Right cardiac atrium (tissue), 5 donors: ENCODE measurements around the gene TRIM54. TPM values are rescaled to one million over a fixed set of nuclear protein-coding genes. Genes with fewer than 3 reads are reported as not detected.
"Not testable (repeated sequence)": the region's sequence is repeated elsewhere in the genome, so short reads cannot be mapped to it uniquely, and the experiment has no call there.

Experiments
- ATAC-seq, 2 donors: fragments of 200-7000 bp; cut with Tn5 transposase; one replicate each; pipeline versions ENCODE4 v1.8.0 to v1.9.1; 2020; ENCODE audit warnings: moderate library complexity in 2 of 2, mild to moderate bottlenecking in 1 of 2
- DNase-seq, 3 donors: peaks; one replicate each; pipeline ENCODE4 v3.0.0-alpha.2; 2020
- H3K27ac ChIP-seq: one replicate; pipeline ENCODE4 v1.5.1; 2013; ENCODE audit warnings: mild to moderate bottlenecking, low read length, control low read depth, moderate library complexity
- H3K27me3 ChIP-seq: one replicate; pipeline ENCODE4 v1.6.1; 2013; ENCODE audit not compliant: control insufficient read depth, insufficient read depth
- H3K4me1 ChIP-seq: one replicate; pipeline ENCODE4 v1.6.1; 2013; ENCODE audit warnings: low read length; ENCODE audit not compliant: control insufficient read depth, insufficient read depth
- H3K4me3 ChIP-seq: one replicate; pipeline ENCODE4 v1.5.1; 2013; ENCODE audit warnings: low read length, control low read depth
- H3K9me3 ChIP-seq: one replicate; pipeline ENCODE4 v1.6.1; 2013; ENCODE audit warnings: low read length; ENCODE audit not compliant: control insufficient read depth
- WGBS: extraction: QIAGEN DNeasy Blood & Tissue Kit; methylation state at CpG from one replicate; pipeline ENCODE4 v1.1.7; 2013; 5-methylcytosine and 5-hydroxymethylcytosine counted together
- intact Hi-C, 4 donors: fragments of 100-400 bp; cut with DNase I; formaldehyde crosslinking; loops; one replicate each; pipeline versions ENCODE4 v1.11.0 to v1.14.0; 2022 to 2023
- polyA plus RNA-seq: library from polyadenylated mRNA; stranded (reverse); fragments of 200-250 nt; gene quantifications from one replicate; pipeline ENCODE4 v1.2.3, GENCODE V29; 2013
- total RNA-seq, 4 donors: library from RNA; stranded (reverse); fragmentation: NEBNext Ultra II Directional; extraction: Animal tissue kit (Norgen Biotek cat#: 25700); gene quantifications; one replicate each; pipeline ENCODE4 v1.2.1, GENCODE V29; 2021
- donor health status: healthy with polysubstance abuse.
- donor health status: DM: no; HTN: yes; CAD: no.
- donor health status: DM: no; HTN: no; CAD: no.
- donor health status: DM: no; HTN: yes; CAD: no; lungs with severe emphysema.
- donor health status: DM: yes; HTN: yes; CAD: no.

TRIM54 gene
- total and polyA plus RNA-seq, 5 donors = 101 to 188 (median 144) TPM

DNA sequence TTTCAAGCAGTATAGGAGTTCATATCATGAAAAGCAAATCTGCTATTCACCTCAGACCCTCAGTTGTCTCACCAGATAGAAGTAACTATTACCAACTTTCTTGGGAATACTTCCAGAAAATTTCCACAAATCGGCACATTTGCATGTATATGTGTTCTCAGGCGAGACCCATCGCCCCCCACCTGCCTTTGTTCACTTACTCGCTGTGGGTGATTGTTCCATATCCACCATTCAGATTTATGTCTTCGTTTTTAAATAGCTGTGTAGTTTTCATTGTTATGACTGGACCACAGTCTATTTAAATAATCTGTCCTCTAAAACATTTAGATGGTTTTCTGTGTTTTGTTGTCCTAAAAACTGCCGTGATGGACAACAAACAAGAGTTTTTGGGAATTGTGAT is 3.3 kb downstream of the TRIM54 start:
- Histone ChIP-seq H3K4me3 (peak overlapping the region; percentile 62), H3K27ac (no peak overlapping the region), H3K4me1 (peaks cover 2% of the 10 kb centered on the region), H3K9me3 (no peaks in the 10 kb centered on the region), H3K27me3 (no peaks in the 10 kb centered on the region)
- WGBS = 59% methylated on average over 6 of the region's 6 CpGs
- intact Hi-C loops = loop anchor here in 2 of 4 donors (10.0 kb wide), 1 partner anchor 191 kb away; no protein-coding TSS in a partner anchor
- no peak for DNase-seq
- no peak for ATAC-seq

DNA sequence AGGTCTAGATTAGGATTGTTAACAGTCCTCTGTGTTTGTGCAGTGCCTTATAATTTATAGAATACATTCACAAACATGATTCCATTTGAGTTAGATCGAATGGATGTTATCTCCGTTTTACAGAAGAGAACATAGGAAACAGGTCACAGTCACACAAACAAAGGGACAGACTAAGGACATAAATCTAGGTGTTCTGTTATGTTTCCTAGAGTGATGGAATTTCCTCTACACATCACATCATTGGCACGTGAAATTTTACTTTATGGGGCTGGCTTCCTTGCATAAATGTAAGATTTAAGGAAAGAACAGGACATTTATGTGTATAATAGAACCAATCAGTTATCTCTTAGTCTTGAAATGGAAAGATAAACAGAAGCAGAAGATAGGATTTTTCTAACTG is 6.4 kb downstream of the TRIM54 start:
- no peak overlapping the region for H3K4me3 ChIP-seq
- intact Hi-C loops = loop anchor here in 2 of 4 donors (10.0 kb wide), 1 partner anchor 194 kb away; no protein-coding TSS in a partner anchor

DNA sequence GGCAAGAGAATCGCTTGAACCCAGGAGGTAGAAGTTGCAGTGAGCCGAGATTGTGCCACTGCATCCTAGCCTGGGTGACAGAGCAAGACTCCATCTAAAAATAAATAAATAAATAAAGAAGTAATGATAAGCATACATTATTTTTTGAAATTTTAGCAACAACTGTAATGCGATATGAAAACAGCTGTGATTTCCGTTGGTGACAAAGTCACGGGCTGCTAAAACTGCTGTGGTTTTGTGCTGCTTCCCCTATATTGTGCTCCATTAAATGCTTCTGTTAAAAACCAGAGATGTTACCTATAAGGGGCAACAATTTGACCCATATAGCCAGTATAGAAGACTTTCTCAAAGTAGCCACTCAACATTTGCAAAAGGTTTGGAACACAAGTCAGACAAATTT is 8.3 kb downstream of the TRIM54 start:
- no peak for ATAC-seq
- 83% methylated on average over 5 of the region's 5 CpGs for WGBS
- no peak overlapping the region for H3K4me3 ChIP-seq
- no peak overlapping the region for H3K27ac ChIP-seq
- H3K4me1 ChIP-seq = peaks cover 2% of the 10 kb centered on the region
- intact Hi-C loops = no loop called here
- no peaks in the 10 kb centered on the region for H3K9me3 ChIP-seq
- no peak for DNase-seq
- no peaks in the 10 kb centered on the region for H3K27me3 ChIP-seq

More for the DNA sequence above, 6.4 kb downstream of the TRIM54 start:
- ATAC-seq (no peak), DNase-seq (no peak)
- Histone ChIP-seq H3K9me3 (no peaks in the 10 kb centered on the region), H3K27me3 (no peaks in the 10 kb centered on the region), H3K27ac (no peak overlapping the region), H3K4me1 (peaks cover 2% of the 10 kb centered on the region)
- WGBS = 39% methylated on average over 3 of the region's 3 CpGs

DNA sequence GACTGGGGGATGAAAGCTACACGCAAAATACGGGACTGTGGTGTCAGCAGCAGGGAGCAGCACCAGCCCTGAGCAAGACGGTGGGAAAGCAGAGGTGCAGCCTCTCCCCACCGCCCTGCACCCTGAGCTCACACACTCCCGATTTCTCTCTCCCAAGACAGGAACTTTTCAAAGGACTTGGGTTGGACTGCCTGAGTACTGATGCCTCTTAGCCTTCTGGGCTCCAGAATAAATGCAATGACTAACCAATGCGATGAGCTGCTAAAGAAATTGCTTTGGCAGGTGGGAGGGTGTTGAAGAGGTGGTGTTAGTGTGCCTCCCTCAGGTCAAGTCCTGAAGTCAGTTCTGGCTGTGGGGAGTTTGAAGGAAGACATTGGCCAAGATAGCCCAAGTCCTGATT is 9.6 kb downstream of the TRIM54 start:
- no peaks in the 10 kb centered on the region for H3K27me3 ChIP-seq
- DNase-seq (no peak), ATAC-seq (peak; percentile 30 to 34)
- H3K9me3 ChIP-seq = no peaks in the 10 kb centered on the region
- WGBS = 29% methylated on average over 6 of the region's 6 CpGs
- intact Hi-C loops = no loop called here
- H3K27ac ChIP-seq = peak overlapping the region; percentile 6
- peaks cover 4% of the 10 kb centered on the region for H3K4me1 ChIP-seq
- no peak overlapping the region for H3K4me3 ChIP-seq

DNA sequence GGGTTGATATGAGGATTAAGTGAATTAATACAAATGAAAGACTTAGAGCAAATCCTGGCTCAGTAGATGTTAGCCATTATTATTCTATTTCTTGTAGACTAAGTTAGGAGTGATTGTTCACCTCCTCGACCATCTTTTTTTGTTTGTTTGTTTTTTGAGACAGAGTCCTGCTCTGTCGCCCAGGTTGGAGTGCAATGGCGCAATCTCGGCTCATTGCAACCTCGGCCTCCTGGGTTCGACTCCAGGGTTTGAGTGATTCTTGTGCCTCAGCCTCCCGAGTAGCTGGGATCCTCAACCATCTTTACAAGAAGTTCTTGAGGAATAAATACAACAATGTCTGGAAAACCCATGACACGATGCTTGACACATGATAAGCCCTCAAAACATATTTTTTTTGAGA is 12.7 kb downstream of the TRIM54 start:
- ATAC-seq = no peak
- Histone ChIP-seq H3K27me3 (no peaks in the 10 kb centered on the region), H3K4me3 (no peak overlapping the region), H3K9me3 (no peaks in the 10 kb centered on the region), H3K27ac (no peak overlapping the region), H3K4me1 (peaks cover 2% of the 10 kb centered on the region)
- WGBS = 92% methylated on average over 8 of the region's 8 CpGs
- DNase-seq = no peak
- intact Hi-C loops = no loop called here

DNA sequence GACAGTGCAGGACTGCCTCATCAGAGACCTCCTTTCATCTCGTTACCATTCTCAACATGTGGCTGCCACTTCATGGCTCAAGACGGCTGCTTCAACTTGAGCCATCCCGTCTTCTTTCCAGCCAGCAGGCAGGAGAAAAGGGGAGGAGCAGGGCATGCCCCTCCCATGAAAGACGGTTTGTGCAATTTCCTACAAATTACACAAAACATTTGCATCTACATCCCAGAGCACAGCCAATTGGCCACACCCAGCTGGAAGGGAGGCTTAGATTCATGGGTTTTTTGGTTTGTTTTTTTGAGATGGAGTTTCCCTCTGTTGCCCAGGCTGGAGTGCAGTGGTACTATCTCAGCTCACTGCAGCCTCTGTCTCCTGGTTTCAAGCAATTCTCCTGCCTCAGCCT is 14.3 kb downstream of the TRIM54 start:
- intact Hi-C loops = no loop called here
- Histone ChIP-seq H3K4me1 (peaks cover 2% of the 10 kb centered on the region), H3K4me3 (no peak overlapping the region), H3K9me3 (no peaks in the 10 kb centered on the region), H3K27me3 (no peaks in the 10 kb centered on the region), H3K27ac (no peak overlapping the region)
- DNase-seq (no peak), ATAC-seq (no peak)
- 60% methylated on average over 4 of the region's 4 CpGs for WGBS

DNA sequence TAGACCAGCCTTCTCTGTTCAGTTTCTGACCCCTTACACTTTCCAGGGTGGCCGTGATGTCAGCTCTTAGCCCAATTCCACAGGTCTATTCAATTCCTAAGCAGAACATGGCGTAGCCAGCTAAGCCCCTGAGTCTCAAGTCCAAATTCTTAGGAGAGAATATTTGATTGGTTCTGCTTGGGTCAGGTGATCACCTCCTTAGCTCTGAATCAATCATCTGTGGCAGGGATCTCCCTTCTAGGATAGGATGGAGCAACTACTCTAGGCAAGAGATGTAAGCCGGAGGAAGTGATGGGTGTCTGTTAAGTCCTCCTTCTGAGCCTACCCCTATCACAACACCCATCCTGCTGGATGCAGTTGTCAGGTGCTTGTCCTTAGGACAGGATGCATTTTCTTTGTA is 15.0 kb downstream of the TRIM54 start:
- ATAC-seq (no peak), DNase-seq (no peak)
- Histone ChIP-seq H3K27me3 (no peaks in the 10 kb centered on the region), H3K4me1 (peaks cover 2% of the 10 kb centered on the region), H3K9me3 (no peaks in the 10 kb centered on the region), H3K4me3 (no peak overlapping the region), H3K27ac (no peak overlapping the region)
- intact Hi-C loops = no loop called here
- WGBS = 92% methylated on average over 3 of the region's 3 CpGs

DNA sequence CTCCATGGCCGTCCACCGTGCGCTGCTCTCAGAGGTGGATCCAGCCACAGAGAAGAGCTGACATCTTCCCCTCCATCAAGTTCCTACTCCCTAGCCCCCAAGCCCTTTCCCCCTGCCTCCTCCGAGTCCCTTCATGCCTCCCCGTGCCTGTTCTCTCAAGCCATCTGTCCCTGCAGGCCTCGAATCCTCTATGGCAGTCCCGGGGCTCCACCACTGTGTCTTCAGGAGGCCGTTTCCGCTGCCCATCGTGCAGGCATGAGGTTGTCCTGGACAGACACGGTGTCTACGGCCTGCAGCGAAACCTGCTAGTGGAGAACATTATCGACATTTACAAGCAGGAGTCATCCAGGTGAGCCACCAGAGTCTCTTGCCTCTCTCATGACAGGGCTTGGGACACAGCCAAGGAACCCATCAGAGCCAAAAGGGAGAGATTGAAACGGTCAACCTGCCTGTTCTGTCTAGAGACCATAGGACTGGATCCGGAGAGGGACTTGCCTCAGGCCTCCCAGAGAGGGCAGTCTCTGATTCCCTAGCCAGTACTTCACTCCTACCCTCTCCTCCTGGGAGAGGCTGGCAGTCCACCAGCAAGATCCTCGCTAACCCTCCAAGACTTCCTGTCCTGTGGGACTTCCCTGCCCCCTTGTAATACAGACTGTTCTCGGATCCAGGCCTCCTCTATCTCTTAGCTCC is 16.3 kb downstream of the TRIM54 start:
- 75% methylated on average over 18 of the region's 18 CpGs for WGBS
- H3K9me3 ChIP-seq = no peaks in the 10 kb centered on the region
- no peak for DNase-seq
- no peak overlapping the region for H3K4me3 ChIP-seq
- H3K27ac ChIP-seq = no peak overlapping the region
- intact Hi-C loops = no loop called here
- ATAC-seq = no peak
- peaks cover 2% of the 10 kb centered on the region for H3K4me1 ChIP-seq
- H3K27me3 ChIP-seq = no peaks in the 10 kb centered on the region

DNA sequence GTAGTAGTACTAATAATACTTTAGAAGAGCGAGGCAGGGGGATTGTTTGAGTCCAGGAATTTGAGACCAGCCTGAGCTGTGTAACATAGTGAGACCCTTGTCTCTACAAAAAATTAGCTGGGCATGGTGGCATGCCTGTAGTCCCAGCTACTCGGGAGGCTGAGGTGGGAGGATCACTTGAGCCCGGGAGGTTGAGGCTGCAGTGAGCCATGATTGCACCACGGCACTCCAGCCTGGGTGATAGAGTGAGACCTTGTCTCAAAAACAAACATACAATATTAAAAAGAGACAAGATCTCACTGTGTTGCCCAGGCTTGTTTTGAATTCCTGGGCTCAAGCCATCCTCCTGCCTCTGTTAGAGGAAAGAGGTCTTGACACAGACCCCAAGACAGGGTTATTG is 18.4 kb downstream of the TRIM54 start:
- H3K9me3 ChIP-seq, H3K4me3 ChIP-seq, H3K4me1 ChIP-seq, DNase-seq, intact Hi-C loops, ATAC-seq, H3K27me3 ChIP-seq, H3K27ac ChIP-seq: not testable (repeated sequence)
- 88% methylated on average over 4 of the region's 4 CpGs for WGBS

DNA sequence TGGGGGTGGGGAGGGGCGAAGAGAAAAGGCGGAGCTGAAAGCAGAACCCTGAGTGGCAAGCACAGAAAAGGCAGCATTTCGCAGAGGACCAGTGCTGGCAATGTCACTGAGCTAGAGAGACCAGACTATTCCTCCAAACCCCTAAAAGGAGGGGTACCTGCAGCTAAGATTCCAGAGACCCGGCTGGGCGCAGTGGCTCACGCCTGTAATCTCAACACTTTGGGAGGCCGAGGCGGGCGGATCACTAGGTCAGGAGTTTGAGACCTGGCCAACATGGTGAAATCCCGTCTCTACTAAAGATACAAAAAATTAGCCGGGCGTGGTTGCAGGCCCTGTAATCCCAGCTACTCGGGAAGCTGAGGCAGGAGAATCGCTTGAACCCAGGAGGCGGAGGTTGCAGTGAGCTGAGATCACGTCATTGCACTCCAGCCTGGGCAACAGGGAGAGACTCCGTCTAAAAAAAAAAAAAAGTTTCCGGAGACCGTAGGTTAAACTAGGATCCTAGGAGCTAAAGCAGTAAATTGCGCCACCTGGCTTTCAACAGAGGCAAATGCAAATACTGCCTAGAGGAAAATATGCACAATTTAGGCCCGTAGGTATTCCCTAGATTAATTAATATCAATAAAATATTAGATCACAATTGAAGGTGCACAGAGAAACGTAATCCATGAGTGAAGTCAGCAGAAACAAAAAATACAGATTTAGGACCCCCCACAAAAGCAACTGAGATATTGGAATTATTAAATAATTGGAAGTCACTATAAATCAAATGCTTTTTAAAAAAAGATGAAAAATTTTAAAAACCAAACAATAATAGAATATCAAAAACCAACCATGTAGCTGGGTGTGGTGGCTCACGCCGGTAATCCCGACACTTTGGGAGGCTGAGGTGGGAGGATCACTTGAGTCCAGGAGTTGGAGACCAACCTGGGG is 21.1 kb downstream of the TRIM54 start:
- DNase-seq = peak in 2 of 3 donors; percentile 39 to 65
- peak overlapping the region; percentile 30 for H3K27ac ChIP-seq
- intact Hi-C loops = no loop called here
- H3K4me1 ChIP-seq = no peaks in the 10 kb centered on the region
- 20% methylated on average over 25 of the region's 25 CpGs for WGBS
- no peak overlapping the region for H3K4me3 ChIP-seq
- H3K9me3 ChIP-seq = no peaks in the 10 kb centered on the region
- H3K27me3 ChIP-seq = no peaks in the 10 kb centered on the region
- ATAC-seq = peak; percentile 49 to 66
